Activated CD8-positive, alpha-beta T cell treated with anti-CD3 and anti-CD28 coated beads for 36 hours (primary cell): Measurements from ENCODE around the gene TIMM9. TPM values are rescaled to one million over a fixed set of nuclear protein-coding genes. Genes with fewer than 3 reads are reported as not detected.

Experiments used
- ATAC-seq: fragments of 200-7000 bp; cut with Tn5 transposase; one replicate; pipeline ENCODE4 v1.10.0; 2021; ENCODE audit warnings: mild to moderate bottlenecking, moderate library complexity
- CTCF ChIA-PET: fragments of 350-600 bp; sonication (Branson Sonifier 250); formaldehyde crosslinking; loops from one replicate; lab custom pipeline; 2021; ENCODE audit warnings: antibody characterized with exemption; lab: Charles Lee
- POLR2A ChIA-PET: fragments of 350-600 bp; sonication (Branson Sonifier 250); formaldehyde crosslinking; loops from one replicate; lab custom pipeline; 2021; ENCODE audit warnings: antibody characterized with exemption; lab: Charles Lee
- DNase-seq: peaks from one replicate; pipeline ENCODE4 v3.0.0-alpha.2; 2020
- H3K27ac Mint-ChIP-seq: one replicate; pipeline ENCODE4 v1.8.0; 2021; ENCODE audit warnings: mild to moderate bottlenecking, mixed read lengths
- H3K27me3 Mint-ChIP-seq: one replicate; pipeline ENCODE4 v1.8.0; 2021; ENCODE audit warnings: mixed read lengths
- H3K36me3 Mint-ChIP-seq: one replicate; pipeline ENCODE4 v1.8.0; 2021; ENCODE audit warnings: low read depth, mixed read lengths
- H3K4me1 Mint-ChIP-seq: one replicate; pipeline ENCODE4 v1.8.0; 2021; ENCODE audit warnings: low read depth, mixed read lengths
- H3K4me3 Mint-ChIP-seq: one replicate; pipeline ENCODE4 v1.8.0; 2021; ENCODE audit warnings: mild to moderate bottlenecking, moderate library complexity, mixed read lengths
- H3K9me3 Mint-ChIP-seq: one replicate; pipeline ENCODE4 v1.8.0; 2021; ENCODE audit warnings: mixed read lengths
- CTCF ChIP-seq: fragments of 200-600 bp; IDR thresholded peaks from one replicate; pipeline ENCODE4 v1.8.0; 2022; ENCODE audit warnings: antibody characterized with exemption, mild to moderate bottlenecking
- intact Hi-C: fragments of 100-400 bp; cut with micrococcal nuclease; formaldehyde crosslinking; loops from one replicate; pipeline ENCODE4 v1.10.0; 2022
- total RNA-seq, 2 experiments: library from RNA; stranded (reverse); gene quantifications; one replicate each; pipeline ENCODE4 v1.2.3, GENCODE V29; 2021

Gene TIMM9
- total RNA-seq, result 10 to 100 TPM; 63.9 to 71.8 TPM

- no peak for TF ChIP-seq CTCF
- POLR2A ChIA-PET, result interaction anchor here (0.7 to 3.8 kb wide), 15 partner anchors 12 to 1159 kb away, joined by 3 to 20 read pairs (median 4); partner anchors contain the start of genes ACTR10, AP5M1, ARID4A and EXOC5
- CTCF ChIA-PET, result interaction anchor here (1.4 to 1.6 kb wide), 2 partner anchors 32 to 152 kb away, joined by 4 to 12 read pairs; partner anchors contain the start of gene TOMM20L
- intact Hi-C loops, result loop anchor here (5.0 to 10.0 kb wide), 2 partner anchors 133 to 185 kb away; partner anchors contain the start of genes ARID4A and PSMA3
- DNase-seq (peak; percentile 98), ATAC-seq (peak; percentile 91)
- Mint-ChIP-seq H3K4me3 (peak within 1 kb of the TSS; percentile 88), H3K36me3 (peaks cover 31% of the 10 kb centered on the region), H3K27ac (peak within 1 kb of the TSS; percentile 99), H3K9me3 (no peaks in the 10 kb centered on the region), H3K27me3 (no peaks in the 10 kb centered on the region), H3K4me1 (peaks cover 33% of the 10 kb centered on the region)
These were observed at the start of gene TIMM9, which contains the start of gene KIAA0586 for GRCh38 chr14:58427281-58428117. TIMM9 (minus strand) TSS chr14:58427531; CDS start chr14:58411945, 15,586 bp downstream. KIAA0586 (plus strand) TSS chr14:58427719; CDS start chr14:58428265, 546 bp downstream.

GRCh38 chr14:58476320-58476719 lies 49.0 kb upstream of the TIMM9 start:
- Mint-ChIP-seq H3K9me3 (no peaks in the 10 kb centered on the region), H3K27ac (no peak overlapping the region), H3K4me3 (no peak overlapping the region), H3K4me1 (no peaks in the 10 kb centered on the region), H3K36me3 (peaks cover 11% of the 10 kb centered on the region), H3K27me3 (no peaks in the 10 kb centered on the region)
- ATAC-seq (no peak), DNase-seq (no peak)
- intact Hi-C loops, result no loop called here
- CTCF ChIA-PET, result interaction anchor here (1.2 kb wide), 1 partner anchor 25 kb away, joined by 7 read pairs; no protein-coding TSS in a partner anchor
- TF ChIP-seq CTCF, result no peak
- POLR2A ChIA-PET, result no interaction called here

GRCh38 chr14:58469309-58469708 lies 42.0 kb upstream of the TIMM9 start:
- peaks cover 17% of the 10 kb centered on the region for H3K36me3 Mint-ChIP-seq
- intact Hi-C loops, result no loop called here
- ATAC-seq, result no peak
- TF ChIP-seq CTCF, result no peak
- H3K4me3 Mint-ChIP-seq, result no peak overlapping the region
- no peaks in the 10 kb centered on the region for H3K27me3 Mint-ChIP-seq
- H3K27ac Mint-ChIP-seq, result no peak overlapping the region
- no peaks in the 10 kb centered on the region for H3K4me1 Mint-ChIP-seq
- CTCF ChIA-PET, result interaction anchor here (1.0 to 1.5 kb wide), 2 partner anchors 9 to 13 kb away, joined by 3 to 4 read pairs; no protein-coding TSS in a partner anchor
- no peaks in the 10 kb centered on the region for H3K9me3 Mint-ChIP-seq
- no peak for DNase-seq
- POLR2A ChIA-PET, result no interaction called here

GRCh38 chr14:58467575-58467974 lies 40.2 kb upstream of the TIMM9 start:
- ChIA-PET POLR2A (no interaction called here), CTCF (interaction anchor here (1.0 to 1.5 kb wide), 2 partner anchors 11 to 34 kb away, joined by 3 to 4 read pairs; no protein-coding TSS in a partner anchor)
- Mint-ChIP-seq H3K4me1 (no peaks in the 10 kb centered on the region), H3K36me3 (peaks cover 19% of the 10 kb centered on the region), H3K27me3 (no peaks in the 10 kb centered on the region), H3K9me3 (no peaks in the 10 kb centered on the region), H3K27ac (no peak overlapping the region), H3K4me3 (no peak overlapping the region)
- intact Hi-C loops, result no loop called here
- TF ChIP-seq CTCF, result no peak
- no peak for DNase-seq
- ATAC-seq, result no peak

GRCh38 chr14:58466459-58466858 lies 39.1 kb upstream of the TIMM9 start:
- Mint-ChIP-seq H3K4me3 (no peak overlapping the region), H3K27ac (no peak overlapping the region)
- no peak for ATAC-seq

More at GRCh38 chr14:58466459-58466858, 39.1 kb upstream of the TIMM9 start:
- ChIA-PET POLR2A (no interaction called here), CTCF (no interaction called here)
- Mint-ChIP-seq H3K27me3 (no peaks in the 10 kb centered on the region), H3K9me3 (no peaks in the 10 kb centered on the region), H3K4me1 (no peaks in the 10 kb centered on the region), H3K36me3 (peaks cover 23% of the 10 kb centered on the region)
- TF ChIP-seq CTCF, result no peak
- no peak for DNase-seq
- intact Hi-C loops, result no loop called here
